HG03196 (cell line): ENCODE results near the gene SYP.
"Not testable (repeated sequence)": the region's sequence is repeated elsewhere in the genome, so short reads cannot be mapped to it uniquely, and the experiment has no call there.

Source experiments
- ATAC-seq: cut with Tn5 transposase; IDR thresholded peaks from one replicate; pipeline ENCODE4 v1.9.1; 2021; ENCODE audit not compliant: unreplicated experiment

The SYP gene

DNA sequence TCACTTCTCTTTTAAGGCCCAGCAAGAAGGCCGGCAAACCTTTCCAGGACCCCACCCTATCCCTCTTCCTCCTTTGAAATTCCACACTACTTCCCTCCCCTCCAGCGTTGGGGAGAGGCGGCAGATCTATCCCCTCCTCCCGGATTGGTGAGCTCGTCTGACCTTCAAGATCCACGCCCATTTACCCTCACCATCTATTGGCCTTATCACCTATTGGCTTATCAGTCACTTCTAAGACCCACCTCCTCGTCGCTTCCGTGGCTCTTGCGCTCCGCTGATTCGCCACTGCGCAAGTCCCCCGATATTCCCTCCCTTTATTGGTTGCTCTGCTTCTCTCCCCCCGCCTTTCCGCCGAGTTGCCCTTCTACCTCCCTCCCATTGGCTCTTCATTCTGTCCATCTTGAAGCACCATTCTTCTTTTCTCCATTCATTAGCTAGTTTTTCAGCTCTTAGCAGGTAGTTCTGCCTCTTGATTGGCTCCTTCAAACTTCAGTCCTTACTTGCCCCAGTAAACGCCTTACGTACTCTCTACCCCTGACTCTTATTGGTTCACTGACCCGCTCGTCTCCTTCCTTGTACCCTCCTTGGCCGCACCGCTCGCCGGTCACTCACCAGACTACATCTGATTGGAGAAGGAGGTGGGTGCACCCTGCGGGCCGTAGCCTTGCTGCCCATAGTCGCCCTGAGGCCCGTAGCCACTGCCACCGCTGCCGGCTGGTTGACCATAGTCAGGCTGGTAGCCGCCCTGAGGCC, 9.0 kb downstream of the SYP start:
- ATAC-seq = peak; percentile 87

DNA sequence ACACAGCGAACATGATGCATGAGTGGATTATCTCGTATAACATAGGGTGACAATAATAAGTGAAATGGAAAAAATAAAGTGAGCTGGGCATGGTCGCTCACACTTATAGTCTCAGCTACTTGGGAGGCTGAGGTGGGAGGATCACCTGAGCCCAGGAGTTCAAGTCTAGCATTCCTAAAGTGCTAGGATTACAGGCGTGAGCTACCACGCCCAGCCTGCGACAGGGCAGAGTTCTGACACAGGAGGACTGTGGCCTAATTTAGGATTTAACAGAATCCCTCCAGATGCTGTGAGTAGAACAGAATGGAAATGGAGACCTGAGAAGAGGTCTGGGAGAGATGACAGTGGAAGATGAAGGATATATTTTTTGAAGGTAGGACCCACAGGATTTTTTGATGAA, 10.4 kb downstream of the SYP start:
- ATAC-seq = no peak

DNA sequence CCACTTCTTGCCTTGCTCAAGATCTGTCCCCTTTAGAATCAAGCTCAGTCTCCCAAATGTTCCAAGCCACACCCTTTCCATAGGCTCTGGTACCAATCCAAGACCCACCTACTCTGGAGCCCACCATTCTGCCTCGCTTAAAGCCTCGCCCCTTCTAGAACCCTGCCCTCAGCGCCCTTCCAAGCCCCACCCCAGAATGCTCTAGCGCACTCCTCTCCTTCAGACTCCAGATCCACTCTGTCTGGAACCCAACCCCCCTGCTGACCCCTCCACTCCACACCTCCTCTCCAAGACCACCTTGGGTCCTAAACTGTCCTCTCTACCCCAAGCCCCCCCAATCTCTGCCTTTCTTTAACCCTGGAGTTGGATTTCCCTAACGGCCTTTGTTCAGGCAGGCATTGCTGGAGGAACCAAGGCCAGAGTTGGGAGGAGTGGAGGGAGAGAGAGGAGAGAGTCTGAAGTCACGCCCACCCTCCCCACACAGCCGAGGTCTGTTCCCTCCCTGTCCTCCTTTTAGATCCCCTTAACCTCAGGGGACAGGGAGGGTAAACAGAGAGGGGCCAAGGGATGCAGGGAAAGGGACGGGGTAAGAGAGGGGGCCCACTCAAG, 11.4 kb downstream of the SYP start:
- no peak for ATAC-seq

DNA sequence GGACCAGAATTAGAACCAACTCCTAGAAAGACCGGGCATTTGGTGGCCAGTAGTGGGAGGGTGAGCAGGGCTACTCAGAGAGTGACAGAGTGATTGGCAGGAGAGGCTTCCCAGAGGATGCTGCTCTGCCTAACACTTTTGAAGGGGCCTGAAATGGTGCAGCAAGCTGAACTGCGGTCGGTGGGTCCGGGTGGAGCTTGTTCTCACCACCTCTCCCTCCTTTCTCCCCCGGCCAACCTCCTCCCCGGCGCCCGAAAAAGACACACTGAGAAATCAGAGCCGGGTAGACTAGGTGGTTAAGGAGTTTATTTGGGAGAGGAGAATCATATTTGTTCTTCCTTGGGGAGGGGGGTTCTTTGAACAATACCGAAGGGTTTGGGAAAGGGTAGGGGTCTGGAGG, 12.5 kb downstream of the SYP start:
- ATAC-seq = no peak

DNA sequence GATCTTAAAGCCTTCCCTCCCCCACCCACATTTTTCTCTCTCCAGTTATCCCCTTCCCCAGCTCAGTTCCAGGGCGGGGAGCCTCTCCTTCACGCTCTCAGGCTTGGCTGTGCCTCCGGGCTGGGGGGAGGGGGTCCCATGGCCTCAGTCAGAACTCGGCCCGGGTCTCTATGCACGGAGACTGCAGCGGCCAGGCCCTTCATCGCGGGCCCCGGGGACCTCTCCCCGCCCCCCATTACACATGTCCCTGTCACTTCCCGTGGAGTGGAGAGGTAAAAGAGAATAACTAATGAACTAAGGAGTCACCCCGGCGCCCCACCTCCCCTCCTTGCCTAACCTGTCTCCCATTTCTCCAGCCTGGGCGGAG, 13.0 kb downstream of the SYP start:
- no peak for ATAC-seq

DNA sequence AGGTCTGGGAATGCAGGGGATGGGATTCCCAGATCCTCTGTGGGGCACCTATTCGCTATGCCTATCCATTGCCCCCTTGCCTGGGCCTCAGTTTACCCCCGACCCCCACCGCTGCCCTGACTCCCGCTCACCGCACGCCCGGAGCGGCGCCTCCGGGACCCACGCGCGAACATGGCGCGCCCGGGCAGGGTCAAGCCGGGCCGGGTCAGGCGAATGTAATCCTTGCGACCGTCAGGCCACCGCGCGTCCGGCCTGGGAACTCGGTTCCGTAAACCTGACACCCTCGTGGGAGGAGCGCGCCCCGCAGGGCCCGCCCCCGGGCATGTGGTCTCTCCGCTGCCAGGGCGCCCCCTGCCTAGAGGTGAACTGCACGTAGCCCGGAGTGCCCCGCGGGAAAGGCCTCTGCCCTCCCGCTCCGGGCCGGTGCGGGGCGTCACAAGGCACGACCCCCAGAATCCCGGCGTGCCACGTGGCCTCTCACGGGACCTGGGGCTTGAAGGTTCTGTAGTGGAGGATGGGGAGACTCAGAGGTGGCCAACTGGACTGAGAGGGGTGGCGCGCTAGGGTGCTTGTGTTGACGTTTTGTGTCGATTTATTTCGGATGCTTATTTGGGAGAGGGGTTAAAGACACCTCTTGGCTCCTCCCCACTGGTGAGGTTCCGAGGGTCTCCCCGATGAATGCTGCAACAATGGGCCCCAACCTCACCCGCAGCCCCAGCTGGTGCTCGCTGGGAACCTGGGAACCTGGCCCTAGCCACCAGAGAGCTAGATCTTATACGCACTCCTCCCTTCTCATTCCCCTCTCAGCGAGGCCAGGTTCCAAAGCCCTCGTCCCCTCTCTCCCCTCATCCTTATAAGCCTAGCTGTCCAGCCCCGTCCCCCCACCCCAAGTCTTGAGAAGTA, 13.6 kb downstream of the SYP start, which contains the start of gene PRICKLE3:
TSS of gene PRICKLE3 (minus strand) at position 249 of the 903 bp plus-strand sequence. CDS start at position 173, 76 bp downstream.
- ATAC-seq = no peak

DNA sequence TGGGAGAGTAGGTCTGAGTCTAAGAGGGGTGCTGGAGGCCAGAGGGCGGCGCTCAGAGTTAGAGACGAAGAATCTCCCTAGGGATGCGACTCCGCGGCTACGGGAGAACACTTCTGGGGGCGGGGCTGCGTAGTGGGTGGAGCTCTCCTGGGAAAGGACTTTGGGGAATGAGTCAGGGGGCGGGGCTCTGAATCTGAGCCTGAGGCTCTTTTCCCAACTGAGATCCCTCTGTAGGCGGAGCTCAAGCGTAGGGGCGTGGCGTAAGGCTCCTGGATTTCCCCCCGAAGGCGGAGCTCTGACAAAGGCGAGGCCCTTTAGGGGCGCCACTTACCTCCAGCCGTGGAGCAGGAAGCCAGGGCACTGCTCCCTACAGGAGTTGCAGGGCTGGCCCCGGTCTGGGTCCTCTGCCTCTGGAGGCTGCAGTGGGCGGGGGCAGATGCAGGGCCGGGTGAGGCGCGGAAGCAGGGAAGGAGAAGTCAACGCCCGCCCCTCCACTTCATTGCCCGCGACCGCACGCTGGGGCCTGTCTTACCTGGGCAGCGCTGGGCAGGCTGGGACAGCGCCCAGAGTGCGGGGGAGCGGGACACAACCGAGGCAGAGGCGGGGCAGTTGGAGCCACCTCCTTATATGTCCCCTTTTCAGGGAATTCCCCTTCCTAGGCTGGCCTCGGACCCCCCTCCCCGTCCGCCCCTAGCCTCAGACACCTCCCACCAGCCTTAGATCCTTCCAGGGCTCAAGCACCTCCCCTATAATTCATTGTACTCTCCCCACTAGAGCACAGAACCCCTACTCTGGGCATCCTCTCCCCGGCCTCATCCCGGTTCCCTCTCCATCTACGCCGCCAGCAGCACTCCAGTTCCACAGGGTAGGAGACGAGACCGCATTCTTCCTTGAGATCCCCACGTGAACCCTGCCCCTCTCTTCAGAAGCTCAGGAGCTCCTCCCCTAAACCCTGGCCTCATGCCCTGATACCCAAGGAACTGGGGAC, 15.4 kb downstream of the SYP start:
- peak; percentile 29 for ATAC-seq

DNA sequence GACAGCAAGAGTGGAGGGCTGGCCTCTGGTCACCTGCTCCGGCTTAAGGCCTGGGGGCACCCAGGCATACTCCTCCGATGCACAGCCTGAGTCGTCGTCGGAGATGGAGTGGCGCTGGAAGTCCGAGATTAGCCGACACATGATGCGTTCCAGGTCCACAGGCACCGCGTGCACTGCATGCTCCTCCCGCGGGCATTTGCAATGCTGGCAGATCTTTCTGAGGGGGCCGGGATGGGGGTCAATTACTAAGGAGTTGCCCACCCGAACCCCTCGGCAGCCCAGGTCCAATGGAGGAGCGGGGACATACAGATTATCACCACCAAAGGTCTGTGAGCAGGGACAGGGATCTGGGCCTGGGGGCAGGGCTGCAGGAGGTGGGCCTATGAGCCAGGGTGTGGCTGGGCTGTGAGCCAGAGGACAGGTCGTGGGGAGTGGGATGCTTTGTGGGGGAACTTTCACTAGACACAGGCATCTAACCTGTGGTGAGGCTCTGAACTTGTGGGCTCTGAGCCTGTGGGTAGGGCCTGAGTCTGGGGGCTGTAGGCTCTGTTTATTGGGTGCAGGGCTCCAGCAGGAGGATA, 16.2 kb downstream of the SYP start:
- no peak for ATAC-seq

DNA sequence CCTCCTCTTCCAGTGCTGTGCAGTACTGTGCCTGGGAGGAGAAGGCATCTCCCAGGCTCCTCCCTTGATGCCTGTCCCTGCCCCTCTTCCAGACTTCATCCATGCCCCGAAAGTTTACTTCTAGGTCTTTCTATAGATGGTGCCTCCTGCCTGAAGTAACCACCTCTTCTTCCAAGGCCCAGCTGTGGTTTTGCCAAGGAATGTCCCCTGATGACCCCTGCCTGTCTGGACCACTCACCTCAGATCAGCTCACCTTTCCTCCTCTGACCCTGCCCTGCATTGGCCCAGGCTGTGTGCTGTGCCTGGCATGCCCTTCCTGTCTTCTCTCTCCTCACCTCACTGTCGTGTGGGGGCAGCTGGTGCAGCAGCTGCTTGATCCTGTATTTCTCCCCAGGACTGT, 20.6 kb downstream of the SYP start:
- ATAC-seq = no peak

DNA sequence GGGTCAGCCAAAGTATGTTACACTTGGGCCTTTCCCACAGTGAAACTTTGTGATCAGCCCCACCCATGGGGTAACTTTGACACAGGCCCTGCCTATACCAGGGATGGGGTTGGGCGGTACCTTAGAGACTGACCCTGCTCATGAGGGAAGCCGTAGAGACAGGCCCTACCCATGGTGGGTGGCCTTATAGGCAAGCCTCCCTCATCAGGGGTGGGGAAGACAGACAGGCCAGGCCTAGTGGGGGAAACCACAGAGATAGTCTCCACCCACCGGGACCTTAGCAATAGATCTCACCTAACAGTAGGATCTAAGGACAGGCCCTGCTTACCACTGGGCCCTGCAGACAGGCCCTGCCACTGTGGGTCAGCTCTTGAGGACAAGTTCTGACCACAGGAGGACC, 21.5 kb downstream of the SYP start:
- no peak for ATAC-seq

DNA sequence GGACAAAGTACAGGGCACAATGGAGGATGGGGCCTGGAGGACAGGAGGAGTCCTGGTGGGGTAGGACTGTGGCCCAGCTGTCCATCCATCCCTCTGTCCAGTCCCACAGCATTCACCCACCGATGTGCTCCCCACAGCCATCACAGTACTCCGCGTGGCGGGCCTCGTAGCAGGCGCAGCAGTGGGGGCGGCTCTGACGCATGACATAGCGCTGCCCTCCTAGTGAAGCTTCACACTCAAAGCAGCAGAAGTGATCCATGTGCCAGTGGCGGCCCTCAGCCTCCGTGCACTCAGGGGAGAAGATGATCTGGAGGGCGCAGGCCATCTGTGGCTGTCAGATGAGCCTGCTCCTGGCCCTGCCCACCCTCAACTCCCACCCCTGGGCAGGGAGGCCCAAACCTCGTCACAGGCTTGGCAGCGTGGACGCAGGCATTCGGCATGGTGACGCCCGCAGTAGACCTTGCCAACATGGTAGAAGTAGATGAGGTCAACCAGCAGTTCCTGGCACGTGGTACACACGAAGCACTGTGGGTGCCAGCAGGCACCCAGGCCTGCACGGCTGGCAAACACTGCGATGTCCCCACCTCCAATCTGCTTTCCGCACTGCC, 22.0 kb downstream of the SYP start:
- no peak for ATAC-seq

DNA sequence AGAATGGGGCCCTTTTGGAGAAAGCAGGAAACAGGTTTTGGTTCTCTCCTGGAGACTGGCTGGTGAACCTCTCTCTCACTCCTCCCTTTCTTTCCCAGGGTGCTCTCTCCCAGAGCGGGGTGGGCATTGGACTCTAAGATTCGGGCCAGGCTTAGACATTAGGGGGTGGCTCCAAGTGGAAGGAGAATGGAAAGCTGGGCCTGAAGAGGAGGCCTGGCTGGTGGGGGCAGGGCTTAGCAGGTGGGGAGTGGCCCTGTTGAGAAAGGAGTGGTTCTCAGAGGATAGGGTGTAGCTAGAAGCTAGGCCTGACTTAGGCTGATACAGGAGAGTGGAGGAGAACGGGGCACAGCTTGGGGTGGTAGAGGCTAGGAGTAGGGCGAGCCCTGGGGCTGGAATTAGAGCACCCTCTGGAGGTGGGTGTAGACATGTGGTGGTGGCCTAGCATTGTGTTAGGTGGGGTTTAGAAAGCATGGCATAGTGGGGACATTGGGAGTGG, 22.6 kb downstream of the SYP start:
- ATAC-seq = no peak

DNA sequence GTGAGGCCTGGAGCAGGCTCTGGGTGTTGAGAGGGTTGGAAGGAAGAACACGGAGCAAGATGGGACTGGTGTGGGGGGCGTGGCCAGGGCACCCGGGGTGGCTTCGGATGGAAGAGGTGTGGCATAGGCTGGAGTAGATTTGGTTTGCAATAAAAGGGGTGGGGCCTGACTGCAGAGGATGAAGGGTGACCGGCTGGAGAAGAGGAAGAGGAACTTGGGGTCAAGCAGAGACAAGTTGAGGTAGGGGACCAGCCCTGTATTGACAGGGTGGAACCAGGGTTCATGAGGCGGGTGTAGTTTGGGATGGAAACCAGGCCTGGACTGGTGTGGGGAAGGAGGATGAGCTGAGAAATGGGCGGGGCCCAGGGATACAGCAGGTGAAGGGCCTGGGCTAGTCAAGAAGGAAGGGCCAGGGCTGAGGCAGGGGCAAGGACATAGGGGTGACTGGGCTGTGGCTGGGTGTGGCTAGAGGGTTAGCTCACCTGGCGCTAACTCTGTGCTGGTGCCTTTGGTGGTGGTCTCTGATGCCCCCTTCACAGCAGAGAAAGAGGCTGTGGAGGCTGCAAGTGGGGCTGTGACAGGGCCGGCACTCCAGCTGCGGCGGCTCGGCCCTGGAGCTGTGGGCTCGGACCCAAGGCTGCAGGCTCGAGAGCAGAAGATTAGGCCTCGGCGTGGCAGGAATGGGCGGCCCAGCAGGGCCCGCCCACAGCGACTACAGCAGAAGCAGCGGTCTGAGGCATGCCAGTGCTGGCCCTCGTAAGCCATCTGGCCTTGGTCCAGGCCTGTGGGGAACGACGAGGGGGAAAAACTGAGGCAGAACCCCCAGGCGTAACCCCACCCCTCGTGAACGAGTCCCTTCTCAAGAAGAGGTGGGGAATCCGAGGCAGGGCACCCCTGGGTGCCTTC, 23.3 kb downstream of the SYP start:
- no peak for ATAC-seq

DNA sequence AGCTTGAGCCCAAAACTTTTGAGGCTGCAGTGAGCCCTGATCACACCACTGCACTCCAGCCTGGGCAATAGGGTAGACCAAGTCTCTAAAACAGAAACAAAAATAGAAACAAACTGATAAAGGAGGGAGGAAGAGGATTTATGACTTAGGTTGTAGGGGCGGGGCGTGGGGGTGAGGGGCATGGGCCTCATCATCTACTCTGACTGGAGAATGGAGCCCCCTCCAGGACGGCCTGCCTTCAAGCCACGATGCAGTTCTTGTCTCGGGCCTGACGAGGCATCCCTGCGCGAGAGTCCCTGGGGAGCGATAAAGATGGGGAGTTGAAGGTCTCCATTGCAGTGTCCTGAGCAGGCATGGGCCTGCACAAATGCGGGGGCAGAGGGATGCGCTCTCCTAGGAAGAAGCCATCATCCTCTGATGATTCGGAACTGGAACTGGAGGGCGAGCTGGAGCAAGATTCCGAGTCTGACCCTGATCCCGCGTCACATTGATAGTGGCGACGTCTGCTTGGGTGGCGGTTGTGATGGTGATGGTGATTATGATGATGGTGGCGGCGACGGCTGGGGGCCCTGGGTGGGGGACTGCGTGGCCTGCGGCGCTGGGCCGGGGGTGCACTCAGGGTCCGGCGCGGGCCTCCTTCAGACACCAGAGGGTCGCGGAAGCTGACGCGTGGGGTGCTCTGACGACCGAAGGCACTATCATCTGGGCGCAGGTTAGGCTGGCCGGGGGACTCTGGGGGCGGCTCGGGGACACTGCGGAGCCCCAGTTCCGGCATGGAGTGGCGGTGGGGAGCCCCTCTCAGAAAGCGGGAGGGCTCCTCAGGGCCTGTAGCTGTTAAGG, 24.3 kb downstream of the SYP start:
- ATAC-seq = no peak

DNA sequence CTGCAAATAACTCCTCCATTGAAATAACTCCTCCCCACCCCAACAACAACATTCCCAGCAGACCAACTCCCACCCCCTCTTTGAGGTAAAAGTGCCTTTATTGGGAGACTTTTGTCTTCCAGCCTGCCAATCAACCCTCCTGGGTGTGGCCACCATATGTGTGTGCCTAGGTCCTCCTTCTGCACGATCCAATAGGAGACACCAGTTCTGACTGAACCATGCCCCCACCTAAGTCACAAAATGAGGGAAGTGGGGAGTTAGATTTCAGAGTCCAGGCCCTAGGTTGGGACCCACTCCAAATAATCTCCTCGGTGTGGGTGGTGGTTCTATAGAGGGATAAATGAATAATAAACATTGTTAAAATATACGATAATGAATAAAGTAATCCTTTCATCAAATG, 25.3 kb downstream of the SYP start:
- ATAC-seq = no peak

DNA sequence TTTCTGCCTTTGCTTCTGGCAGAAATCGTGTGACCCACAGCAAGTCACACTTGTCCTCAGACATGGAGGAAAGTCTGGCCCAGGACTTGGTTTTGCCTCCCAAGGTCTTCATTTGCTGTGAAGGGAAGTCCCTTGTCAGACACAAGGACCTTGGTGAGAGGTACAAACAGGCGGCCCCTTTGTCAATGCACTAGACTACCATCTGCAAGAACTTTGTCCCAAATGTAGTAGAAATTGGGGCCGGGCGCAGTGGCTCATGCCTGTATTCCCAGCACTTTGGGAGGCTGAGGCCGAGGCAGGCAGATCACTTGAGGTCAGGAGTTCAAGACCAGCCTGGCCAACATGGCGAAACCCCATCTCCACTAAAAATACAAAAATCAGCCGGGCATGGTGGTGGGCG, 26.4 kb downstream of the SYP start:
- ATAC-seq = not testable (repeated sequence)

DNA sequence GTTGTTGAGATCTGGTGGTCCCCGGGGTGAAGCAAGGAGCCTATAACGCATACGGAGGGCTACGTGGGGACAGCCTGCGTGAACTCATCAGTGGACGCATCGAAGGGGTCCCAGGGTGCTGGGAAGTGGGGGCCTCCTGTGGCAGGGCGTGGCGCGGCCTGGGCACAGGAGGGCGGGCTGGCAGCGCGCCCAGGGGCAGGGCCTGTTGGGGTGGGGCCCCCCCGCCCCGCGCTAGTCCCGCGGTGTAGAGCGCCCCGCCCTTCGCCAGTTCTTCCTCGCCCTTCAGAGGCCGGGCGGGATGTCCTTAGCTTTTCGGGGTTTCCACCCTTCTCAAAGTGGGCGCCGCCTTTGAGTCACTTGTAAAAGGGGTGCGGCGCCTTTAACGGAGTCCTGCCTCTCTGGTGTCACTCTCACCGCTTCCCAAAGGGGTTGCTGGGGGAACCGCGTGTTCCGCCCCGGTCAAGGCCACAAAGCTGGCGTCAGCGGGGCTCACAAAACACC, 27.7 kb downstream of the SYP start:
- peak; percentile 70 for ATAC-seq
